WTC11 (cell line): Measurements from ENCODE around the gene B3GNT8. TPM values are rescaled to one million over a fixed set of nuclear protein-coding genes. Genes with fewer than 3 reads are reported as not detected.

Experiments
- ATAC-seq: fragments of 200-7000 bp; cut with Tn5 transposase; 2 replicates; pipeline ENCODE4 v1.10.0; 2021; ENCODE audit warnings: mild to moderate bottlenecking, moderate library complexity
- CTCF ChIA-PET: fragments of 300-600 bp; sonication (Branson Sonifier 250); formaldehyde crosslinking; loops from one replicate; lab custom pipeline; 2021; ENCODE audit warnings: antibody characterized with exemption; lab: Charles Lee
- POLR2A ChIA-PET: fragments of 350-600 bp; sonication (Branson Sonifier 250); formaldehyde crosslinking; loops from one replicate; lab custom pipeline; 2021; ENCODE audit warnings: antibody characterized with exemption; lab: Charles Lee
- DNase-seq: peaks from one replicate; pipeline ENCODE4 v3.0.0; 2021; ENCODE audit warnings: low spot score
- H3K27ac Mint-ChIP-seq: 2 replicates; pipeline ENCODE4 v1.8.0; 2021; ENCODE audit warnings: mixed read lengths
- H3K27me3 Mint-ChIP-seq: 2 replicates; pipeline ENCODE4 v1.8.0; 2021; ENCODE audit warnings: low read depth, mild to moderate bottlenecking, moderate library complexity, mixed read lengths
- H3K36me3 Mint-ChIP-seq: 2 replicates; pipeline ENCODE4 v1.8.0; 2021; ENCODE audit warnings: mixed read lengths
- H3K4me1 Mint-ChIP-seq: 2 replicates; pipeline ENCODE4 v1.8.0; 2022; ENCODE audit warnings: mixed read lengths
- H3K4me3 Mint-ChIP-seq: 2 replicates; pipeline ENCODE4 v1.8.0; 2021; ENCODE audit warnings: mild to moderate bottlenecking, moderate library complexity, mixed read lengths
- H3K9me3 Mint-ChIP-seq: 2 replicates; pipeline ENCODE4 v1.8.0; 2021; ENCODE audit warnings: mixed read lengths
- AR ChIP-seq: fragments of 250-450 bp; sonication (Bioruptor Pico); IDR thresholded peaks from 2 replicates; pipeline ENCODE4 v1.9.0; 2021; ENCODE audit warnings: mild to moderate bottlenecking
- CREB1 ChIP-seq: sonication (generic); formaldehyde crosslinking; IDR thresholded peaks from 2 replicates; pipeline ENCODE4 v1.8.0; 2023; ENCODE audit warnings: mild to moderate bottlenecking, missing genetic modification reagents
- JUN ChIP-seq: sonication (generic); formaldehyde crosslinking; IDR thresholded peaks from 2 replicates; pipeline ENCODE4 v1.8.0; 2023; ENCODE audit warnings: mild to moderate bottlenecking, missing genetic modification reagents
- MAX ChIP-seq: sonication (generic); formaldehyde crosslinking; IDR thresholded peaks from 2 replicates; pipeline ENCODE4 v1.8.0; 2022; ENCODE audit warnings: mild to moderate bottlenecking, missing genetic modification reagents
- NFATC4 ChIP-seq: fragments of 250-450 bp; sonication (Bioruptor Pico); IDR thresholded peaks from 2 replicates; pipeline ENCODE4 v1.9.0; 2021; ENCODE audit warnings: mild to moderate bottlenecking
- NFE2L1 ChIP-seq: sonication (generic); formaldehyde crosslinking; IDR thresholded peaks from 2 replicates; pipeline ENCODE4 v1.8.1; 2023; ENCODE audit warnings: missing genetic modification reagents
- NR3C1 ChIP-seq: sonication (generic); formaldehyde crosslinking; conservative IDR thresholded peaks from 2 replicates; pipeline ENCODE4 v1.8.1; 2023; ENCODE audit warnings: low read depth, mild to moderate bottlenecking, missing genetic modification reagents
- OVOL2 ChIP-seq: fragments of 250-450 bp; sonication (Bioruptor Pico); IDR thresholded peaks from 2 replicates; pipeline ENCODE4 v1.9.0; 2021; ENCODE audit warnings: mild to moderate bottlenecking, borderline replicate concordance
- PRDM15 ChIP-seq: sonication (generic); formaldehyde crosslinking; IDR thresholded peaks from 2 replicates; pipeline ENCODE4 v1.8.0; 2022; ENCODE audit warnings: missing genetic modification reagents
- SMAD4 ChIP-seq: sonication (generic); formaldehyde crosslinking; IDR thresholded peaks from 2 replicates; pipeline ENCODE4 v1.8.0; 2022; ENCODE audit warnings: mild to moderate bottlenecking, missing genetic modification reagents
- TCF7 ChIP-seq: sonication (generic); formaldehyde crosslinking; IDR thresholded peaks from 2 replicates; pipeline ENCODE4 v1.8.0; 2022; ENCODE audit warnings: mild to moderate bottlenecking, low read depth, missing genetic modification reagents, moderate library complexity
- TEAD4 ChIP-seq: sonication (generic); formaldehyde crosslinking; IDR thresholded peaks from 2 replicates; pipeline ENCODE4 v1.8.0; 2022; ENCODE audit warnings: mild to moderate bottlenecking, missing genetic modification reagents
- TP53 ChIP-seq: sonication (generic); formaldehyde crosslinking; IDR thresholded peaks from 2 replicates; pipeline ENCODE4 v1.8.1; 2023; ENCODE audit warnings: mild to moderate bottlenecking, missing genetic modification reagents
- ZMAT4 ChIP-seq: fragments of 250-450 bp; sonication (Bioruptor Pico); IDR thresholded peaks from 2 replicates; pipeline ENCODE4 v1.9.0; 2021; ENCODE audit warnings: mild to moderate bottlenecking
- ZNF121 ChIP-seq: sonication (generic); formaldehyde crosslinking; IDR thresholded peaks from 2 replicates; pipeline ENCODE4 v1.8.0; 2023; ENCODE audit warnings: missing genetic modification reagents
- ZNF138 ChIP-seq: sonication (generic); formaldehyde crosslinking; conservative IDR thresholded peaks from 2 replicates; pipeline ENCODE4 v1.8.1; 2022; ENCODE audit warnings: mild to moderate bottlenecking, moderate library complexity, missing genetic modification reagents
- ZNF232 ChIP-seq: sonication (generic); formaldehyde crosslinking; IDR thresholded peaks from 2 replicates; pipeline ENCODE4 v1.8.0; 2022; ENCODE audit warnings: mild to moderate bottlenecking, missing genetic modification reagents
- ZNF281 ChIP-seq: sonication (generic); formaldehyde crosslinking; IDR thresholded peaks from 2 replicates; pipeline ENCODE4 v1.8.0; 2023; ENCODE audit warnings: mild to moderate bottlenecking, missing genetic modification reagents
- ZNF317 ChIP-seq: sonication (generic); formaldehyde crosslinking; IDR thresholded peaks from 2 replicates; pipeline ENCODE4 v1.8.1; 2023; ENCODE audit warnings: low read depth, mild to moderate bottlenecking, moderate library complexity, missing genetic modification reagents, borderline replicate concordance
- ZNF532 ChIP-seq: fragments of 250-450 bp; sonication (Bioruptor Pico); IDR thresholded peaks from 2 replicates; pipeline ENCODE4 v1.9.0; 2021; ENCODE audit warnings: mild to moderate bottlenecking, borderline replicate concordance
- total RNA-seq: library from RNA; stranded (reverse); gene quantifications from 3 replicates; pipeline ENCODE4 v1.2.3, GENCODE V29; 2021

Gene B3GNT8
- total RNA-seq, 1 experiment from 2014 or later = 2.3 TPM

- TF ChIP-seq ZNF532 (no peak), PRDM15 (CRISPR knock-in tag) (no peak), NFE2L1 (no peak), ZNF281 (CRISPR knock-in tag) (no peak), OVOL2 (no peak)
Measured at GRCh38 chr19:41442473-41443355, 15.5 kb upstream of the B3GNT8 start, which contains the start of gene ERICH4 (continued).

GRCh38 chr19:41441321-41441945 lies 14.3 kb upstream of the B3GNT8 start:
- Mint-ChIP-seq H3K4me3 (no peak overlapping the region), H3K4me1 (peaks cover 13% of the 10 kb centered on the region), H3K27ac (no peak overlapping the region), H3K27me3 (peaks cover 23% of the 10 kb centered on the region), H3K36me3 (peaks cover 7% of the 10 kb centered on the region; the same call in 1 of the 2 replicates), H3K9me3 (no peaks in the 10 kb centered on the region)
- POLR2A ChIA-PET = no interaction called here
- no peak for DNase-seq
- CTCF ChIA-PET = interaction anchor here (2.6 to 3.7 kb wide), 2 partner anchors 8 to 123 kb away, joined by 71 to 73 read pairs; no protein-coding TSS in a partner anchor
- ATAC-seq = no peak
- no peak for TF ChIP-seq ZNF138 (CRISPR knock-in tag)
- no peak for TF ChIP-seq NR3C1 (CRISPR knock-in tag)
- no peak for TF ChIP-seq ZMAT4 (CRISPR knock-in tag)
- TF ChIP-seq TEAD4 (CRISPR knock-in tag) = no peak
- no peak for TF ChIP-seq TCF7 (CRISPR knock-in tag)
- no peak for TF ChIP-seq AR (CRISPR knock-in tag)
- no peak for TF ChIP-seq JUN (CRISPR knock-in tag)
- no peak for TF ChIP-seq TP53 (CRISPR knock-in tag)
- TF ChIP-seq OVOL2 = no peak
- TF ChIP-seq SMAD4 (CRISPR knock-in tag) = no peak
- TF ChIP-seq ZNF317 (CRISPR knock-in tag) = no peak
- TF ChIP-seq MAX = no peak
- no peak for TF ChIP-seq CREB1 (CRISPR knock-in tag)
- TF ChIP-seq NFATC4 = no peak
- TF ChIP-seq ZNF121 = no peak
- no peak for TF ChIP-seq ZNF232
